ENCODE data around the gene ITSN2. TPM values are rescaled to one million over a fixed set of nuclear protein-coding genes. Genes with fewer than 3 reads are reported as not detected.

The ITSN2 gene
- polyA plus RNA-seq, 1 donor from 2014 or later: 10.6 TPM

DNA sequence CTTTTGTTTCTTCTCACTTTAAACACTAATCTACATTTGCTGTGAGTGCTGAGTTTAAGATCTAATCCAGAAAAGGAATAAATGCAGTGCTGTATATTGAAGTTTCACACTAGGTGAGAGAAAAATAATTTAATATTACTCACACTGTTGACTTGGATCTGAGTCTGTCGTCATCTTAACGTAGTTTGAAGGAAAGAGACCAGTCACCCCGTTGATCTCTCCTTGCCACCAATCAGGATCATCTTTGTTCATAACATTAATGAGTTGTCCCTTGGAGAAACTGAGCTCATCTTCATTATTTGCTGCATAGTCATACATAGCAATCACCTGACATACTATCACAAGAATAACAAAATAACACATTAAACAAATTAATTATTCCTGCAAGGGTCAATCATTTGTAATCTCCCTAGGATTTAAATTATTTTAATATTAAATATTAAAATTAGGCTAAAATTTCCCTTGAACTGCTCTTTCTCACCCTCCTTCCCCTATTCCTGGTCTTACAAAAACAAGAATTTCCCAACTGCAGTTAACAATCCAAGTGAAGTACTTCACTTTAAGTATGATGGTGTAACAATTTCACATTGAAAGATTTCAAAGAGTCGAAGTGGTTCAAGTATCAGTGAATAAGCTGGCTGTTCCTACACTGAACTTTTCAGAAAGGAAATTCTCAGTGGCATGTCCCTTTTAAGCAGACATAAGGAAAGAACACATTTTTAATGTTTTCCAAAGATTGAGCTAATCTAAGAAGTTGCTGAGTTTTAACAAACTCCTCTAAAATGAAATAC lies 114.2 kb downstream of the ITSN2 start:
- H3K9me2 ChIP-seq (ENCODE audit: insufficient read depth, low read length): no peaks in the 10 kb centered on the region

GRCh38 chr2:24241528-24241927 lies 118.8 kb downstream of the ITSN2 start:
- no peaks in the 10 kb centered on the region for H3K9me2 ChIP-seq (ENCODE audit: insufficient read depth, low read length)
- H3K4me2 ChIP-seq (ENCODE audit: low read length): no peak overlapping the region
- no peaks in the 10 kb centered on the region for H3K9me3 ChIP-seq (ENCODE audit: low read length)
- H3K79me2 ChIP-seq (replicated peaks; ENCODE audit: insufficient read depth, low read length): no peaks in the 10 kb centered on the region
- no peak overlapping the region for H3K27ac ChIP-seq (ENCODE audit: low read length)
- no peak overlapping the region for H3K9ac ChIP-seq (ENCODE audit: low read length)
- no peak overlapping the region for H2AFZ ChIP-seq (ENCODE audit: low read depth, low read length)
- no peaks in the 10 kb centered on the region for H3K36me3 ChIP-seq (ENCODE audit: insufficient read depth, low read length)
- H4K20me1 ChIP-seq (ENCODE audit: insufficient read depth): no peaks in the 10 kb centered on the region
- H3K27me3 ChIP-seq (ENCODE audit: insufficient read depth, low read depth, low read length): no peaks in the 10 kb centered on the region
- no peaks in the 10 kb centered on the region for H3F3A ChIP-seq (ENCODE audit: insufficient read depth, low read length, poor library complexity, severe bottlenecking)
- H3K4me3 ChIP-seq (ENCODE audit: low read length): no peak overlapping the region
- TF ChIP-seq, protein P1, sequence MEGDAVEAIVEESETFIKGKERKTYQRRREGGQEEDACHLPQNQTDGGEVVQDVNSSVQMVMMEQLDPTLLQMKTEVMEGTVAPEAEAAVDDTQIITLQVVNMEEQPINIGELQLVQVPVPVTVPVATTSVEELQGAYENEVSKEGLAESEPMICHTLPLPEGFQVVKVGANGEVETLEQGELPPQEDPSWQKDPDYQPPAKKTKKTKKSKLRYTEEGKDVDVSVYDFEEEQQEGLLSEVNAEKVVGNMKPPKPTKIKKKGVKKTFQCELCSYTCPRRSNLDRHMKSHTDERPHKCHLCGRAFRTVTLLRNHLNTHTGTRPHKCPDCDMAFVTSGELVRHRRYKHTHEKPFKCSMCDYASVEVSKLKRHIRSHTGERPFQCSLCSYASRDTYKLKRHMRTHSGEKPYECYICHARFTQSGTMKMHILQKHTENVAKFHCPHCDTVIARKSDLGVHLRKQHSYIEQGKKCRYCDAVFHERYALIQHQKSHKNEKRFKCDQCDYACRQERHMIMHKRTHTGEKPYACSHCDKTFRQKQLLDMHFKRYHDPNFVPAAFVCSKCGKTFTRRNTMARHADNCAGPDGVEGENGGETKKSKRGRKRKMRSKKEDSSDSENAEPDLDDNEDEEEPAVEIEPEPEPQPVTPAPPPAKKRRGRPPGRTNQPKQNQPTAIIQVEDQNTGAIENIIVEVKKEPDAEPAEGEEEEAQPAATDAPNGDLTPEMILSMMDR (IDR thresholded peaks at IDR 0.05; ENCODE audit: poor library complexity, severe bottlenecking): no peak
- TF ChIP-seq EZH2 (IDR thresholded peaks at IDR 0.05; ENCODE audit: borderline replicate concordance, insufficient read depth, low read length, poor library complexity, severe bottlenecking) (no peak), SMC3 (conservative IDR thresholded peaks at IDR 0.05; ENCODE audit: poor library complexity) (no peak), TAF1 (IDR thresholded peaks at IDR 0.05; ENCODE audit: low read depth) (no peak), RAD21 (conservative IDR thresholded peaks at IDR 0.05) (no peak), EP300 (conservative IDR thresholded peaks at IDR 0.05; ENCODE audit: poor library complexity, severe bottlenecking) (no peak), MXI1 (conservative IDR thresholded peaks at IDR 0.05; ENCODE audit: poor library complexity, severe bottlenecking) (no peak), POLR2AphosphoS5 (IDR thresholded peaks at IDR 0.05) (no peak)

More for the DNA sequence above, 114.2 kb downstream of the ITSN2 start:
- no peak overlapping the region for H3K27ac ChIP-seq (ENCODE audit: low read length)
- H3K36me3 ChIP-seq (ENCODE audit: insufficient read depth, low read length): no peaks in the 10 kb centered on the region
- H3K4me3 ChIP-seq (ENCODE audit: low read length): no peak overlapping the region
- H3K9ac ChIP-seq (ENCODE audit: low read length): no peak overlapping the region
- no peak overlapping the region for H3K4me2 ChIP-seq (ENCODE audit: low read length)
- no peak overlapping the region for H2AFZ ChIP-seq (ENCODE audit: low read depth, low read length)
- no peak for TF ChIP-seq RAD21 (conservative IDR thresholded peaks at IDR 0.05)
- no peak for TF ChIP-seq POLR2AphosphoS5 (IDR thresholded peaks at IDR 0.05)
- no peak for TF ChIP-seq TAF1 (IDR thresholded peaks at IDR 0.05; ENCODE audit: low read depth)
- no peak for TF ChIP-seq SMC3 (conservative IDR thresholded peaks at IDR 0.05; ENCODE audit: poor library complexity)
- no peak for TF ChIP-seq EZH2 (IDR thresholded peaks at IDR 0.05; ENCODE audit: borderline replicate concordance, insufficient read depth, low read length, poor library complexity, severe bottlenecking)
- no peak for TF ChIP-seq EP300 (conservative IDR thresholded peaks at IDR 0.05; ENCODE audit: poor library complexity, severe bottlenecking)
- no peak for TF ChIP-seq MXI1 (conservative IDR thresholded peaks at IDR 0.05; ENCODE audit: poor library complexity, severe bottlenecking)
- TF ChIP-seq REST (IDR thresholded peaks at IDR 0.05; ENCODE audit: borderline replicate concordance): no peak
- TF ChIP-seq, protein P1 (IDR thresholded peaks at IDR 0.05; ENCODE audit: poor library complexity, severe bottlenecking): no peak
- no peaks in the 10 kb centered on the region for H3F3A ChIP-seq (ENCODE audit: insufficient read depth, low read length, poor library complexity, severe bottlenecking)
- H3K79me2 ChIP-seq (replicated peaks; ENCODE audit: insufficient read depth, low read length): no peaks in the 10 kb centered on the region
- no peaks in the 10 kb centered on the region for H3K9me3 ChIP-seq (ENCODE audit: low read length)
- H3K27me3 ChIP-seq (ENCODE audit: insufficient read depth, low read depth, low read length): no peaks in the 10 kb centered on the region
- no peaks in the 10 kb centered on the region for H4K20me1 ChIP-seq (ENCODE audit: insufficient read depth)
